HFF-Myc (cell line): ENCODE results near the gene DCAF6.

Source experiments
- DNase-seq: peaks from one replicate; pipeline ENCODE4 v3.0.0-alpha.2; 2011; ENCODE audit warnings: low read depth; ENCODE audit errors: extremely low read depth
- H3K4me3 ChIP-seq: replicated peaks from 2 replicates; pipeline ENCODE4 v1.5.1; 2011; ENCODE audit warnings: low read depth, mild to moderate bottlenecking, control low read depth, low read length
- TF ChIP-seq, protein P1 (sequence below): IDR thresholded peaks from 2 replicates; pipeline ENCODE4 v1.5.1; 2012; ENCODE audit warnings: mild to moderate bottlenecking, low read depth, low read length, control low read depth; ENCODE audit errors: missing control alignments

The DCAF6 gene

DNA sequence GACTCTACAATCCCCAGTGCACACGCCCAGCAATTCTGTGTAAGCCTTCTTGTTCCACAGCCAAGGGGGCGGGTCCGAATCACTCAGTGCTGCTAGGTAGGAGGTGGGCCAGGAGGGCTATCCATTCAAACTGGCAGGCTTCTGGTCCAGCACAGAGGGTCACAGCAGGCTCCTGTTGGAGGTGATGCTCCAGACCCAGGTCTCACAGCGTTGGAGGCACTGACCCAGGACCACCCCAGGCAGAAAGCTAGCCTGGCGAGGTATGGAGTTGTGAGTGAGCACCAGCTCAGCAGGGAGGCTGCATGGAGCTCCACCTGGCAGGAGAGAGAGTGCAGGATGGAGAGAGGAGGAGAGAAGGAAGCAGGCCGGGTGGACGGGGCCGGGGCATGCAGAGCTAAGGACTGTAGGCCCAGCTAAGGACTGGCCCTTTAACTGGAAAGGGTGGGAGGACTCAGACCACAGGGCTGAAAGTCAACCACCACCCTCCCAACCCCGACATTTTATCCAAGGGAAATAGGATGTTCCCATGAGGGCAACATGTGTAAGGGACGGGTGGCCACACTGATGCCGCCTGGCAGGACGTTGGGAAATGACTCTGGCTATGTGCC is 161.5 kb downstream of the DCAF6 start:
- H3K4me3 ChIP-seq = no peak overlapping the region
- no peak for DNase-seq
- TF ChIP-seq, protein P1, sequence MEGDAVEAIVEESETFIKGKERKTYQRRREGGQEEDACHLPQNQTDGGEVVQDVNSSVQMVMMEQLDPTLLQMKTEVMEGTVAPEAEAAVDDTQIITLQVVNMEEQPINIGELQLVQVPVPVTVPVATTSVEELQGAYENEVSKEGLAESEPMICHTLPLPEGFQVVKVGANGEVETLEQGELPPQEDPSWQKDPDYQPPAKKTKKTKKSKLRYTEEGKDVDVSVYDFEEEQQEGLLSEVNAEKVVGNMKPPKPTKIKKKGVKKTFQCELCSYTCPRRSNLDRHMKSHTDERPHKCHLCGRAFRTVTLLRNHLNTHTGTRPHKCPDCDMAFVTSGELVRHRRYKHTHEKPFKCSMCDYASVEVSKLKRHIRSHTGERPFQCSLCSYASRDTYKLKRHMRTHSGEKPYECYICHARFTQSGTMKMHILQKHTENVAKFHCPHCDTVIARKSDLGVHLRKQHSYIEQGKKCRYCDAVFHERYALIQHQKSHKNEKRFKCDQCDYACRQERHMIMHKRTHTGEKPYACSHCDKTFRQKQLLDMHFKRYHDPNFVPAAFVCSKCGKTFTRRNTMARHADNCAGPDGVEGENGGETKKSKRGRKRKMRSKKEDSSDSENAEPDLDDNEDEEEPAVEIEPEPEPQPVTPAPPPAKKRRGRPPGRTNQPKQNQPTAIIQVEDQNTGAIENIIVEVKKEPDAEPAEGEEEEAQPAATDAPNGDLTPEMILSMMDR = no peak

DNA sequence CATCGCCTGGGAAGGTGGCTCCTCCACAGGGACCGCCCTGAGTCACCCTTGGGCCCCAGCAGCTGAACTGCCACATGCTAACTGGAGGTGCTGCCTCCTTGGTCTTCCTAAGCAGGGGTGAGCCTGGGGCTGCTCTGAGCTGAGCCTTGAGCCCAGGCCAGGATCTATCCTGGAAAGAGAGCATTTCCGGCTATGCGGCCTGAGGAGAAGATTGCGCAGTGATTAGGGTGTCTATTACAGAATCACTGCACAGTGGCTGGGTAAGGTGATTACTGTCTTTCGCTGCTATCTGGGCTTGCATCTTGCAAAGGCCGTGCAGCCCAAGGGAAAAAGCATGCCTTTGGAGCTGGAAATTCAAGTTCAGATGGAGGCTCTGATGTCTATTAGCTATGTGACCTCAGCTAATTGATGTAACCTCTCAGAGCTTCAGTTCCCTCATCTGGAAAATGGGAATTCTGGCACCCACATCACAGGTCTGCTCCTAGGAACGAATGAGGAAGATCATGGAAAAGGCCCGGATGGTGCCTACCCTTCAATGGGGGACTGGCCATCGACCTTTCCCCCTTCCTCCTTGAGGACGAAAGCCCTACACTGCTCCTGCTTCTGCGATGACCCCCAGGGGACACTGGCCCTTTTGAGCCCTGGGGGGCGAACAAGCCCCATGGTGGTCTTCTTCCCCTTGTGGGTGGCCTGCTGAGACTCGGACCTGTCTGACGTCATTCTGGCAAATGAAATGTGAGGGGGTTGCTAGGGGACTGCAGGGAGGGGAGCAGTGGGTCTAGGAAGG is 162.2 kb downstream of the DCAF6 start:
- no peak for DNase-seq
- H3K4me3 ChIP-seq = no peak overlapping the region
- TF ChIP-seq, protein P1 = no peak

DNA sequence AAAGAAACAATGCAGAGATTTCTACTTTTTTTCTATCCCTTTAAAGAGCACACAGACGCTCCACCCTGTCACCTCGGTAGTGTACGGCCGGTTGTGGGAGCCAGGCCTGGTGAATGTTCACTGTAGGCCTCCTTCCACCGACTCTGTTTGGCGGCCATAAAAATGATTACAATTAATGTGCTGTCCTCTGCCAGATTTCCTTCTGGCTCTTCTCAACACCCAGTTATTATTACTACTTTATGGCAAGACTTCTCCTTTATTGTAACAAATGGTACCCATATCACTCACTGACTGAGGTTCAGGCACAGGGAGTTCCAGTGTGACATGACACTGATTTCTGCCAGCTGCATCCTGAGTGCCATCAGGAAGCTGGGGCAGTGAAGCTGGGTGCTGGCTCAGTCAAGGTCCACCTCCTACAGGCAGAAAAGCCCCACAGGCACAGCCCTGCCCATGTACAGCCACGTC is 162.9 kb downstream of the DCAF6 start:
- DNase-seq = no peak
- TF ChIP-seq, protein P1 = no peak
- H3K4me3 ChIP-seq = no peak overlapping the region

DNA sequence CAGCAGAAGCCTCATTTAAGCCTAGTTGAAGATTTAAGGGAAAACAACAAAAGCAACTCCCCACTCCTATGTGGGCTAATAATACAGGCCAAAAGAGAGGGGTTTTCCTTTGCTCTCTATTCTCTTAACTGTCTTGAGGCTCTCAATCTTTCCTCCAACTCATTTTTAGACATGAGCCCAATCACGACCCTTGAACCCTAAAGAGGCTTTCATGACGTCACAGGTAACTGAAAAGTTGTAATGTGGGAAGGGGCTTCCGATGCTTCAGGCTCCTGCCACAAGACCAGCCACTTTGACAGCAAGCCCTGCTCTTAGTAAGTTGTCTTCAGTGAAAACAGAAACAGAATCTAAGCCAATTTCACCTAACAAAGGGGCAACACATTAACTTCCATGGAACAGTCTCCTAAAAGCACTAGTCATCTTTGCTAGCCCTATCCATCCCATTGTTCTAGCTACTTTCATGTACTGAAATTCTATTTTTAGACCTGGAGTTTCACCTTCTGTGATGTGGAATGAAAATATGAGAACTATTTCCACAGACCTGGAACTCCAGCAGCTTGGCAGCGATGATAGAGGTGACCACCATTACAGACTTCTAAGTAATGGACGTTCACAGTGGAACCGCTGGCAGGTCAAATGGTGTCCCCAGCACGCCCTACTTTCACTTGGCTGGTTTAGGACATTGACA is 164.0 kb downstream of the DCAF6 start:
- TF ChIP-seq, protein P1 = no peak
- DNase-seq = no peak
- no peak overlapping the region for H3K4me3 ChIP-seq

DNA sequence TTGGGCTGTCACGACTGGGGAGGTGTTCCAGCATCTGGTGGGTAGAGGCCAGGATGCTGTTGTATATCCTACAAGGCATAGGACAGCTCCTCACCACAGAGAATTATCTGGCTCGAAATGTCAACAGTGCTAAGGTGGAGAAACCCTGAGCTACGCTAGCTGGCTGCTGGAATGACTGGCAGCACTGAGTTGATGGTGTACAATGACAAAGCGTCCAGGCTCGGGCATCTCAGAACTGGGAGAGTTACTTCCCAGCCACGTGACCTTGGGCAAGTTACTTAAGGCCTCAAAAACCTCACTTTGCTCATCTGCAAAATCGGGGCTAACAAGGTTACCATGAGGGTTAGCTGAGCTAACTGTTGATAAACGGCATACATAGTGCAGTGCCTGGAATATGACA is 164.9 kb downstream of the DCAF6 start:
- DNase-seq = no peak
- TF ChIP-seq, protein P1 = no peak
- no peak overlapping the region for H3K4me3 ChIP-seq

DNA sequence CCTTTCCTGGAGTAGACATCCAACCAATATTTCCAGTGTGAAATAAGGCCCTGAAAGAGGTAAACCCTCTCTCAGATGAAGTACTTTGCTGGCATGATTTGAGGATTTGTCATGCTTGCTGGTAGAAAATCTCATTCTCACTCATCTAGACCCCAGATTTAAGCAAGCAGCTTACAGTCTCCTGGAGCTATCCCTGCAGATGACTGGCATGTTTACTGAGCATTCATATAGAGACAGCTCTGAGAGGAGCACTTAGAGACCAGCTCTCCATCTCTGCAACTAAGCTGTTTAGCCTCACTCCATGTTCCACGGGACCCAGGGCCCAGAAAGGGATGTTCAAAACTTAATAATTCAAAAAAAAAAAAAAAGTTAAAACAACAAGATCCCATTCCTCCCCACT is 166.0 kb downstream of the DCAF6 start:
- TF ChIP-seq, protein P1 = no peak
- H3K4me3 ChIP-seq = no peak overlapping the region
- no peak for DNase-seq
